ENCODE measurements around the gene NPM1.
"Not testable (repeated sequence)": the region's sequence is repeated elsewhere in the genome, so short reads cannot be mapped to it uniquely, and the experiment has no call there.

Gene NPM1

DNA sequence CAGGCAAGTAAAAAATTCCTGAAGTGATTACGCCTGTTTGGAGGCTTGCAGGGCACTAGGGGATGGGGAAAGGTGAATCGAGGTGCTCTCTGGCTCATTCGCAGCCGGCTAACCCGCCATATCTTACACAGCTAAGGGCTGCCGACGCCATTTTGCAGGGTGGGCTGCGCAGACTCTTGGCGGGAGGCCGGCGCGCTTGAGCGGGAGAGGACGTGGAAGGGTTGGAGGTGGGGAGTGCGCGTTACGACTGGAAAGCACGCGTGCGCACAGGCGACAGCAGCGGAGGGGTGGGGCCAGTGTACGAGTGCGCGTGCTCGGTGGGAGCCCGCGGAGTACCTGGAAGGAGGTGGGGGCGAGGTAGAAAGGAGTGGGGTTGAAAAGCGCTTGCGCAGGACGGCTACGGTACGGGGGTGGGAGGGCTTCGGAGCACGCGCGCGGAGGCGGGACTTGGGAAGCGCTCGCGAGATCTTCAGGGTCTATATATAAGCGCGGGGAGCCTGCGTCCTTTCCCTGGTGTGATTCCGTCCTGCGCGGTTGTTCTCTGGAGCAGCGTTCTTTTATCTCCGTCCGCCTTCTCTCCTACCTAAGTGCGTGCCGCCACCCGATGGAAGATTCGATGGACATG lies at the start of gene NPM1:
Gene NPM1, plus strand, starts transcription at position 505 of the 625 bp plus-strand sequence. Its CDS starts 100 bp downstream, at position 605.
- DNase-seq: peak; percentile 86

DNA sequence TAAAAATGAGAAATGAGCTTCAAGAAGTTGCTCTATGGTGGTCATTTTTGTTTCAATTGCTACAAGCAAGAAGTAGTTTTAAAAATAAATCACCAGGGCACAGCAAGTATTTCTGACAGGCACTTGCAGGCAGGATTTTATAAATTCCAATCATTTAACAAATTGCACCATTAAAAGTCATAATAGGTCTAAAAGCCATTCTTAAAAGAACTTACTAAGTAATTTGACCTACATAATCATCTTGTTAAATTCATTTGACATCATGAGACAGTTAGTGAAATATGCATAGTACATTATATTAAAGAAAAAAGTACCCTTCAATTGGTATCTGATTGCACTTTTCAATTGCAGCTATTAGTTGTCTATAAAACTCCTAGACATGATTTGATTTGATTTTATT lies 47.6 kb upstream of the NPM1 start:
- DNase-seq: no peak

DNA sequence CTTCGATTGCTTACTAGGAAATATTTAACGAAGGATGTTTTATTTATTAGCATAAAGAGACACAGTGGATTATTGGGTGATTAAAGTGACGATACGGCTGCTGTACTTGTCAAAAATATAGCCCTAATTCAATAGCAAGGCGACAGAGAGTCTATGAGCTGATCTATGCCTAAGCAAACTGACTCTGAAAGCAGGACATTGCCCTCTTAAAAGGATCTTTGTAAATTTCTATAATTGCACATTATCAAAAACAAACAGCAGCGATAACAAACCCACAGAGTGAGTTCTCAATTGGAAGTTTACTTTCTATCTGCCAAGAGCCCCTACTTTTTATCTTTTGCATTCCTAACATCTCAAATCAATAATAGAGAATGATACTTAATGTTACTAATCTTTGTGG lies 47.2 kb upstream of the NPM1 start:
- DNase-seq: no peak

DNA sequence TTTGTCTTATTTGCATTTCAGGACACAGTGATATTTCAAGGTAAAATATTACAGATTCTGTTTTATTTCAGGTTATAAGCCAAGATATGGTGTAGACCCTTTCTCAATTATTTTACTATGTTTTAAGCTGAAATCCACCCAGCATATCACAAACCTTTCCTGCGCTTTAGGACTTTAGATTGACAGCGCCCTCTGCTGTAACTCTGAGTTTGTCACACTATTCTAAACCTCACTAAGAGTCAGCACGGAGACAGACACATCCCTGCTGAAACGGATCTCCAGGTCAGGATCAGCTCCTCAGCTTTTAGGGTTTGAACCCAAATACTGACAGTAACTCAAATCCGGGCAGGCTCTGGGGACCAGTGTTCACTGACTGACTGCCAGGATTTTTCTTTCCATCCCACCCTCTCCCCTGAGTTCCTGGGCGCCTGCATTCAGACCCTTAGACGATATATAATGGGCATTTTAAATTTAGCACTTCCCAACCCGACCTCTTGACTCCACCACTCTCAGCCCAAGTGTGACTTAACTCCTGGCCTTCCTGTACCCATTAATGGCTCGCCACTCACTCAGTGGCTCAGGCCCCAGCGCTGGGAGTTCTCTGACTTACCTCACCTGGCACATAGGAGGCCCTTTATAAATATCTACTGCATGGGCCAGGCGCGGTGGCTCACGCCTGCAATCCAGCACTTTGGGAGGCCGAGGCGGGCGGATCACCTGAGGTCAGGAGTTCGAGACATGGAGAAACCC lies 45.1 kb upstream of the NPM1 start:
- DNase-seq: no peak

DNA sequence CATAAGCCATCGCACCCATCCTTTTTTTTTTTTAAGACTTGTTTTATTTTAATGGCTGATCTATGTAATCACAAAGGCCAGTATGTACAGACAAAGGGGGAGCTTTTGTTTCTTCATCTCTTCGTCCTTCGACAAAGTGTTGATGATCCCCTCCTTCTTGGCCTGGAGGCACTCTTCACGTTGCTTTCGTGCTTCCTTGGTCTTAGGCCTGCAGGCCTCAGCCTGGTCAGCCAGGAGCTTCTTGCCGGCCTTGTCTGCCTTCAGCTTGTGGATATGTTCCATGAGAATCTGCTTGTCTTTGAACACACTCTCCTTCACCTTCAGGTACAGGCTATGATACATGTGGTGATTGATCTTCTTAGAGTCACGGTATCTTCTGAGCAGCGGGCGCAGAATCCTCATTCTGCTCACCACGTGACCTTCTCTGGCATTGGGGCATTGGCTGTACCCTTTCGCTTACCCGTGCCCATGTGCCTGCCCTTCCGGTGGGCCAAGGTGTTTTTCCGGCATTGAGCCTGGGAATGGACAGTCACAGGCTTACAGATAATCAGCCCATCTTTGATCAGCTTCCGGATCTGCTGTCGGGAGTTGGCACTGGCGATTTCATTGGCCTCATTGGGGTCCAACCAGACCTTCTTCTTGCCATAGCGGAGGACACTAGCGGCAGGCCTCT lies 42.6 kb upstream of the NPM1 start:
- no peak for DNase-seq

DNA sequence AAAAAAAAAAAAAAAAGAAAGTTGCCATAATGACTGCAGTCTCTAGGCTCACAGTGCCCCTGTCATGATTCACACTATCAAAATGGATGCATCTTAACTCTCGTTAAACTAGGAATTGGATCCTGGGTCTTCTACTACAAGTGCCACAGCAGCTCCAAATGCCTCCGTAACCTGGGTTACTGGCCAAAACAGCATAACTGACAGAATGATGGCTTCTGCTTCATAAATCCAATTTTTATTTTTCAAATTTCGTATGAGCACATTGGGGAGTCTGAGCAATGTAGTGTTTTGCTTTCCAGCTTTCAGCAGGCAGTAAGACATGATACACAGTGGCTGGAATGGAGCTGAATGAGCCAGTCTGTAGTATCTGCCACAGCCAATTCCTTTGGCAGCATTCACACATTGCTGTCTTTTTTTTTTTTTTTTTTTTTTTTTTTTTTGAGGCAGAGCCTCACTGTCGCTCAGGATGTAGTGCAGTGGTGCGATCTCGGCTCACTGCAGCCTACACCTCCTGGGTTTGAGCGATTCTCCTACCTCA lies 36.0 kb upstream of the NPM1 start:
- no peak for DNase-seq

GRCh38 chr5:171355302-171355724 lies 32.3 kb upstream of the NPM1 start:
- no peak for DNase-seq

DNA sequence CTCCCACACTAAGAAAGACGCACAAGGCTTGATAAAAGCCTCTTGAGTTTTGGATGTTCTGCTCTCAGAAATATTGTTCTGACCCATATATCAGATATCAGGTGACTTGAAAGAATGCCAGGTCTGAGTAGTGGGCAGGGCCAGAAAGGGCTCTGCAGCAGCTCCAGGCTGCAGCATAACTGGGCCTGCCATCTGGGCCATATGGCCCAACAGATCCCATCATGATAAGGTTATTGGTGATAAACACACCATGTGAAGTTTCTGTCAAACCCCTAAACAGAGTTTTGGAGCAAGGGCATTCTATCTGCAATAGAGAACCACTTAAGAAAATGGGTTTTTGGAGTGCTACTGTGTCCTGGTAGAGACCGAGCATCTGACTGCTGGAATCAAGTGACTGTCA lies 29.8 kb upstream of the NPM1 start:
- DNase-seq: no peak

DNA sequence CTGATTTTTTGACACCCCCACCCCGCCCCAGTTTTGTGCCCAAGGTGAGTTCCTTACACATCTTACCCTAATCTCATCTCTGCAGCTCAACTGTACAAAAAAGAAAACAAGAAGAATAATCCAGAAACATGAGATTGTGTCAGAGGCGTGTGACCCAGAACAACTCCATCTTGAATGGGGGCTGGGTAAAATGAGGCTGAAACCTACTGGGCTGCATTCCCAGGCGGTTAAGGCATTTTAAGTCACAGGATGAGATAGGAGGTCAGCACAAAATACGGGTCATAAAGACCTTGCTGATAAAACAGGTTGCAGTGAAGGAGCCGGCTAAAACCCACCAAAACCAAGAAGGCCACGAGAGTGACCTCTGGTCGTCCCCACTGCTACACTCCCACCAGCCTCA lies 26.5 kb upstream of the NPM1 start:
- DNase-seq: not testable (repeated sequence)

GRCh38 chr5:171363249-171363648 lies 24.4 kb upstream of the NPM1 start:
- not testable (repeated sequence) for DNase-seq

DNA sequence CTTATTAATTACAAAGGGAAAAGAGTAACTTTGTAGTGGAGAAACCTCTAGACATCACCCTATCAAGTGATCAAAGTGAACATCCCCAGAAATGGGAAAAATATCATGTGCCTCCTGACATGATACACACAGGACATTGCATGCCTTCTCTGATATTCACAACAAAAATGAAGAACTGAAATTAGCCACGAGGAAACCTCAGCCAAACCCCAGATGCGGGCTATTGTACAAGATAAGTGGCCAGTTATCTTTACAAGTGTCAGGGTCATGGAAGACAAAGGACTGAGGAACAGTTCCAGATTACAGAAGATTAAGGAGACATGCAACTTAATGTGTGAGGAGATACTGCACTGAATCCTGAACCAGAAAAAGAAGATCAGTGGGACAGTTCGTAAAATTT lies 23.8 kb upstream of the NPM1 start:
- no peak for DNase-seq

DNA sequence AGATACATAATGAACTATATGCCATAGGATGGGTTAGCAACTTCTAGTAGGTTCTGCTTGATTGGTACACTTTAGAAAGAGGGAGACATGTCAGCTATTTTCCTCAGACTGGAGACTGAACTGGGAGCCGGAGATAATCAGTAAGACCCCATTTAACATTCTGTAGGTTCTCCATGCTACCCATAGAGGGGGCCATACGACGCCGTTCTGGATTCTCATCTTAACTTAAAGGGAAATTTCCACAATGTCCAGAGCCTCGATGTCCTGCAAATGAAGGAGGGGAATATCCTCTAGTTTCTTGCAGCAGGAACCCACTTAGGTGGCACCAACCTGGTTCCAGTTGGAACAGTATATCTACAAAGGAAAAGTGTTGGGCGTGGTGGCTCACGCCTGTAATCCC lies 22.3 kb upstream of the NPM1 start:
- DNase-seq: no peak

DNA sequence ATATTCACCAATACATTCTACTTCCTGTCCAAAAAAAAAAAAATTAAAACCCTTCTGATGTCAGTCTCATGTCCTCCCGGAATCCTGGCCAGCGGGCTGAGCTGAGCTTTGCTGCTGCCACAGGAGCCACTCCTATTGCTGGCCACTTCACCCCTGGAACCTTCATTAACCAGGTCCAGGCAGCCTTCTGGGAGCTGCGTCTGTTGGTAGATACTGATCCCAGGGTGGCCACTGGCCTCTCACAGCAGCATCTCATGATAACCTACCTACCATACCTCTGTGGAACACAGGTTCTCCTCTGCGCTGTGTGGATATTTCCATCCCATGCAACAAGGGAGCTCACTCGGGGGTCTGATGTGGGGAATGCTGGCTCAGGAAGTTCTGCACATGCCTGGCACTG lies 21.0 kb upstream of the NPM1 start:
- DNase-seq: no peak

- DNase-seq: no peak
These were observed 20.0 kb upstream of the NPM1 start for GRCh38 chr5:171367424-171368370.

- no peak for DNase-seq
These were observed 18.6 kb upstream of the NPM1 start for GRCh38 chr5:171369056-171369455.

DNA sequence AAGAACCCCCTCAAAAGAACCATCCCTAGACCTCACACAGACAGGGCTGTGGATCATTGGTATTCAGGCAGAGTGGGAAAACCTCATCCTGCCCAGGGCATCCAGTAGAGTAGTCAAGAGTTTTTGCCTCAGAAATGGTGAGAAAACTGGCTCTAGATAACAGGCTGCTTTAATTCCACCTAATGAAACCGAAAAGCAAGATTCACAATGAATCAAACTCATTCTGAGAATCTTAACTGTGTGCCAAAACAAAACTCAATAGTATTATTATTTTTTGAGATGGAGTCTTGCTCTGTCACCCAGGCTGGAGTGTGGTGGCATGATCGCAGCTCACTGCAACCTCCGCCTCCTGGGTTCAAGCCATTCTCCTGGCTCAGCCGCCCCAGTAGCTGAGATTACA lies 17.8 kb upstream of the NPM1 start:
- DNase-seq: no peak

DNA sequence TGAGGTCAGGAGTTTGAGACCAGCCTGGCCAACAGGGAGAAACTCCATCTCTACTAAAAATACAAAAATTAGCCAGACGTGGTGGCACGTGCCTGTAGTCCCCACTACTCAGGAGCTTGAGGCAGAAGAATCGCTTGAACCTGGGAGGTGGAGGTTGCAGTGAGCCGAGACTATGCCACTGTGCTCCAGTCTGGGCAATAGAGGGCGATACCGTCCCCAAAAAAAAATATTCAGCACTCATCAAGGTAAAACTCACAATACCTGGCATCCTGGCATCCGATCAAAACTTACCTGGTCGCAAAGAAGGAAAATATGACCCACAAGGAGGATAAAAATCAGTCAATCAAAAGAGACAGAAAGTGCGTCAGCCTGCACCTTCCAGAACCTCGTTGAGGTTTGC lies 16.8 kb upstream of the NPM1 start:
- not testable (repeated sequence) for DNase-seq

GRCh38 chr5:171371326-171371725 lies 16.3 kb upstream of the NPM1 start:
- no peak for DNase-seq

GRCh38 chr5:171379961-171380360 lies 7.7 kb upstream of the NPM1 start:
- DNase-seq: no peak

GRCh38 chr5:171384416-171384815 lies 3.2 kb upstream of the NPM1 start:
- not testable (repeated sequence) for DNase-seq

DNA sequence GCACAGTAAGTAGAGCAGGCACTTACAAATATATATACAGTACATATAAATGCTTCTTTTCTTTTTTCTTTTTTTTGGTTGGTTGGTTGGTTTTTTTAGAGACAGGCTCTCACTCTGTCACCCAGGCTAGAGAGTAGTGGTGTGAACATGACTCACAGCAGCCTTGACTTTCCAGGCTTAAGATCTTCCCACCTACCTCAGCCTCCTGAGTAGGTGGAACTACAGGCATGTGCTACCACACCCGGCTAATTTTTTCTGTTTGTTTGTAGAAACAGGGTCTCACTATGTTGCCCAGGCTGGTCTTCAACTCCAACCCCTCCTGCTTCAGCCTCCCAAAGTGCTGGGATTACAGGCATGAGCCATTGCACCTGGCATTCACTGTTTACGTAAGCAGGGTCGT lies 2.6 kb upstream of the NPM1 start:
- not testable (repeated sequence) for DNase-seq

- no peak for DNase-seq
These were observed 1.5 kb upstream of the NPM1 start for GRCh38 chr5:171386006-171386671.

Data from NCI-H1417 treated with DMSO at 0.1 percent for 48 hours (cell line).